K562 (cell line): Measurements from ENCODE around the gene SLC9A3. TPM values are rescaled to one million over a fixed set of nuclear protein-coding genes. Genes with fewer than 3 reads are reported as not detected.

ENCODE experiments used
- ATAC-seq: fragments of 200-7000 bp; cut with Tn5 transposase; 3 replicates; pipeline ENCODE4 v1.9.1; 2020; ENCODE audit warnings: moderate library complexity
- BruUV-seq: library from RNA; stranded (reverse); fragments of 400-500 nt; replicated peaks from 2 replicates; lab custom pipeline; 2021; lab: Mats Ljungman, UMichigan
- CTCF ChIA-PET: fragments of 300-600 bp; formaldehyde crosslinking; extraction: SDS; loops from one replicate; lab custom pipeline; 2021; ENCODE audit warnings: low intra/inter-chr PET ratio; lab: Yijun Ruan, JAX
- POLR2A ChIA-PET: fragments of 300-600, 350-650 bp; sonication (Branson Sonifier 250); formaldehyde crosslinking; extraction: SDS; loops from one replicate; lab custom pipeline; 2021; ENCODE audit warnings: antibody characterized with exemption, inconsistent platforms; lab: Yijun Ruan, JAX
- DNase-seq, 4 experiments: peaks; one replicate each; pipeline versions ENCODE4 v3.0.0 to v3.0.0-alpha.2; 2011 to 2018; ENCODE audit warnings: low spot score in 3 of 4, mixed read lengths in 3 of 4; ENCODE audit errors: extremely low read depth in 1 of 4
- FAIRE-seq: peaks from 2 replicates; lab custom pipeline; 2011; peaks lifted over from hg19 to GRCh38; lab: Jason Lieb, UNC
- H2AFZ ChIP-seq: 2 replicates; pipeline ENCODE4 v1.6.0; 2011; ENCODE audit warnings: low read depth, low read length, control low read depth, inconsistent platforms
- H3K27ac ChIP-seq: fragments of 200-600 bp; 3 replicates; pipeline ENCODE4 v1.8.0; 2011; ENCODE audit warnings: low read depth, mild to moderate bottlenecking, control low read depth, inconsistent platforms, low read length, moderate library complexity, mixed read lengths; ENCODE audit errors: extremely low read depth
- H3K27me3 ChIP-seq, 2 experiments: fragments of 300-600 bp in 1 of 2; 2 replicates in 1 of 2; 3 replicates in 1 of 2; pipeline versions ENCODE4 v1.6.0 to v1.8.0; 2011; ENCODE audit warnings: inconsistent platforms in 2 of 2, low read length in 2 of 2, mild to moderate bottlenecking in 1 of 2, mixed read lengths in 1 of 2, moderate library complexity in 1 of 2; ENCODE audit not compliant: control insufficient read depth in 2 of 2, insufficient read depth in 2 of 2
- H3K36me3 ChIP-seq: fragments of 300-600 bp; 3 replicates; pipeline ENCODE4 v1.8.0; 2011; ENCODE audit warnings: mild to moderate bottlenecking, low read length, inconsistent platforms; ENCODE audit not compliant: control insufficient read depth, insufficient read depth
- H3K4me1 ChIP-seq, 2 experiments: fragments of 200-600 bp in 1 of 2; replicated peaks in 1 of 2; 2 replicates in 1 of 2; 3 replicates in 1 of 2; pipeline versions ENCODE4 v1.5.1 to v1.8.0; 2011; ENCODE audit warnings: inconsistent platforms in 2 of 2, low read length in 2 of 2, mild to moderate bottlenecking in 1 of 2, mixed read lengths in 1 of 2, moderate library complexity in 1 of 2; ENCODE audit not compliant: control insufficient read depth in 2 of 2, insufficient read depth in 2 of 2
- H3K4me2 ChIP-seq: 2 replicates; pipeline ENCODE4 v1.6.1; 2011; ENCODE audit warnings: low read length, control low read depth, inconsistent platforms, mixed read lengths; ENCODE audit not compliant: insufficient read depth
- H3K4me3 ChIP-seq: fragments of 200-600 bp; sonication (generic), shearing (Covaris generic); 2 replicates; pipeline ENCODE4 v1.5.1; 2016; ENCODE audit warnings: control low read depth, inconsistent platforms
- H3K79me2 ChIP-seq: fragments of 200-600 bp; 3 replicates; pipeline ENCODE4 v1.8.0; 2011; ENCODE audit warnings: low read length, inconsistent platforms; ENCODE audit not compliant: control insufficient read depth, insufficient read depth
- H3K9ac ChIP-seq, 2 experiments: 2 replicates each; pipeline versions ENCODE4 v1.6.0 to v1.6.1; 2011; ENCODE audit warnings: low read depth in 2 of 2, low read length in 2 of 2, control low read depth in 1 of 2, inconsistent platforms in 1 of 2, mild to moderate bottlenecking in 1 of 2, mixed read lengths in 1 of 2; ENCODE audit not compliant: insufficient read depth in 1 of 2
- H3K9me1 ChIP-seq: one replicate; pipeline ENCODE4 v1.6.0; 2011; ENCODE audit warnings: inconsistent platforms, mild to moderate bottlenecking, low read length, moderate library complexity; ENCODE audit not compliant: control insufficient read depth, insufficient read depth
- H3K9me3 ChIP-seq: replicated peaks from 2 replicates; pipeline ENCODE4 v1.5.1; 2011; ENCODE audit warnings: low read depth, low read length, inconsistent platforms; ENCODE audit not compliant: control insufficient read depth, insufficient read depth
- H4K20me1 ChIP-seq: replicated peaks from 2 replicates; pipeline ENCODE4 v1.6.1; 2011; ENCODE audit warnings: low read length, inconsistent platforms, mixed read lengths; ENCODE audit not compliant: control insufficient read depth, insufficient read depth
- ATF3 ChIP-seq, 2 experiments: fragments of 450-650 bp in 1 of 2; sonication (generic) in 1 of 2; formaldehyde crosslinking in 1 of 2; IDR thresholded peaks in 1 of 2; conservative IDR thresholded peaks in 1 of 2; 2 replicates each; pipeline versions ENCODE4 v1.6.1 to v1.8.1; 2016 to 2023; ENCODE audit warnings: mild to moderate bottlenecking in 2 of 2, moderate library complexity in 2 of 2, inconsistent platforms in 1 of 2, missing genetic modification reagents in 1 of 2
- E2F3 ChIP-seq: fragments of 250-450 bp; sonication (Bioruptor Pico); IDR thresholded peaks from 2 replicates; pipeline ENCODE4 v1.4.0; 2020; ENCODE audit warnings: mild to moderate bottlenecking
- SRSF3 ChIP-seq: fragments of 200-400 bp; formaldehyde crosslinking; IDR thresholded peaks from 2 replicates; pipeline ENCODE4 v1.6.1; 2016; ENCODE audit warnings: mild to moderate bottlenecking, low read length, moderate library complexity; ENCODE audit not compliant: insufficient read depth
- THRAP3 ChIP-seq: fragments of 450-650 bp; IDR thresholded peaks from 2 replicates; pipeline ENCODE4 v1.6.1; 2016; ENCODE audit warnings: mild to moderate bottlenecking, inconsistent platforms, borderline replicate concordance
- ZNF143 ChIP-seq: sonication (generic); formaldehyde crosslinking; IDR thresholded peaks from 2 replicates; pipeline ENCODE4 v1.9.0; 2022; ENCODE audit warnings: mild to moderate bottlenecking, missing genetic modification reagents
- ZNF3 ChIP-seq: fragments of 250-450 bp; sonication (Bioruptor Pico); IDR thresholded peaks from 2 replicates; pipeline ENCODE4 v1.5.0; 2021; ENCODE audit warnings: mild to moderate bottlenecking, moderate library complexity
- WGBS: fragments of 100-300 bp; shearing (Covaris generic); methylation state at CpG from one replicate; pipeline ENCODE4 v1.1.6; 2016; ENCODE audit warnings: low coverage, mixed read lengths; ENCODE audit not compliant: insufficient coverage; ENCODE audit errors: missing lambda C conversion rate; 5-methylcytosine and 5-hydroxymethylcytosine counted together
- in situ Hi-C: fragments of 300-500 bp; cut with MboI; formaldehyde crosslinking; loops from 4 replicates; pipeline ENCODE4 v1.15.0; 2018; ENCODE audit warnings: inconsistent platforms, mixed read lengths
- intact Hi-C: fragments of 100-400 bp; cut with micrococcal nuclease; formaldehyde crosslinking; loops from 2 replicates; pipeline ENCODE4 v1.14.2; 2022
- polyA plus RNA-seq, 8 experiments: library from polyadenylated mRNA; depleted of rRNA in 4 of 8; stranded (reverse) in 5 of 8; unstranded in 3 of 8; fragments of >200 nt; fragmentation: Nextera tagmentation in 2 of 8; fragmentation: Illumina TruSeq in 1 of 8; extraction: Ambion mirVana in 2 of 8; extraction: Trizol in 1 of 8; gene quantifications; 2 replicates each; pipeline versions ENCODE4 v1.2.1 to v1.2.3, GENCODE V29; 2011 to 2014; ENCODE audit warnings: inconsistent platforms in 1 of 8, missing spikeins in 1 of 8
- total RNA-seq, 7 experiments: library from RNA; depleted of rRNA in 6 of 7; stranded (reverse); fragments of >200 nt in 6 of 7; fragmentation: Illumina TruSeq in 2 of 7; extraction: Trizol in 2 of 7; gene quantifications; 2 replicates each; pipeline versions ENCODE4 v1.2.1 to v1.2.3, GENCODE V29; 2011 to 2021; ENCODE audit warnings: low replicate concordance in 1 of 7
- TF ChIP-seq, protein P1 (sequence below), 2 experiments: fragments of 450-650 bp; formaldehyde crosslinking in 1 of 2; IDR thresholded peaks; 2 replicates each; pipeline versions ENCODE4 v1.4.0 to v1.6.1; 2014 to 2020; ENCODE audit warnings: mild to moderate bottlenecking in 2 of 2, borderline replicate concordance in 1 of 2, low read depth in 1 of 2

Gene SLC9A3
- total and polyA plus RNA-seq, 9 of the 15 experiments (the other 6 are each of a cell fraction or from before 2014, with no cell fraction given), result 1.5 to 5.8 (median 3.7) TPM; not detected in 2

GRCh38 chr5:501105-501830 is 23.0 kb downstream of the SLC9A3 start:
- POLR2A ChIA-PET, result interaction anchor here (0.7 kb wide), 1 partner anchor 425 kb away, joined by 3 read pairs; no protein-coding TSS in a partner anchor
- TF ChIP-seq E2F3 (CRISPR knock-in tag) (no peak), ZNF3 (CRISPR knock-in tag) (no peak), ATF3 (IDR thresholded peaks at IDR 0.05) (no peak), ATF3 (CRISPR knock-in tag; conservative IDR thresholded peaks at IDR 0.05) (no peak), SRSF3 (no peak), ZNF143 (CRISPR knock-in tag) (no peak), THRAP3 (no peak)
- TF ChIP-seq, protein P1, sequence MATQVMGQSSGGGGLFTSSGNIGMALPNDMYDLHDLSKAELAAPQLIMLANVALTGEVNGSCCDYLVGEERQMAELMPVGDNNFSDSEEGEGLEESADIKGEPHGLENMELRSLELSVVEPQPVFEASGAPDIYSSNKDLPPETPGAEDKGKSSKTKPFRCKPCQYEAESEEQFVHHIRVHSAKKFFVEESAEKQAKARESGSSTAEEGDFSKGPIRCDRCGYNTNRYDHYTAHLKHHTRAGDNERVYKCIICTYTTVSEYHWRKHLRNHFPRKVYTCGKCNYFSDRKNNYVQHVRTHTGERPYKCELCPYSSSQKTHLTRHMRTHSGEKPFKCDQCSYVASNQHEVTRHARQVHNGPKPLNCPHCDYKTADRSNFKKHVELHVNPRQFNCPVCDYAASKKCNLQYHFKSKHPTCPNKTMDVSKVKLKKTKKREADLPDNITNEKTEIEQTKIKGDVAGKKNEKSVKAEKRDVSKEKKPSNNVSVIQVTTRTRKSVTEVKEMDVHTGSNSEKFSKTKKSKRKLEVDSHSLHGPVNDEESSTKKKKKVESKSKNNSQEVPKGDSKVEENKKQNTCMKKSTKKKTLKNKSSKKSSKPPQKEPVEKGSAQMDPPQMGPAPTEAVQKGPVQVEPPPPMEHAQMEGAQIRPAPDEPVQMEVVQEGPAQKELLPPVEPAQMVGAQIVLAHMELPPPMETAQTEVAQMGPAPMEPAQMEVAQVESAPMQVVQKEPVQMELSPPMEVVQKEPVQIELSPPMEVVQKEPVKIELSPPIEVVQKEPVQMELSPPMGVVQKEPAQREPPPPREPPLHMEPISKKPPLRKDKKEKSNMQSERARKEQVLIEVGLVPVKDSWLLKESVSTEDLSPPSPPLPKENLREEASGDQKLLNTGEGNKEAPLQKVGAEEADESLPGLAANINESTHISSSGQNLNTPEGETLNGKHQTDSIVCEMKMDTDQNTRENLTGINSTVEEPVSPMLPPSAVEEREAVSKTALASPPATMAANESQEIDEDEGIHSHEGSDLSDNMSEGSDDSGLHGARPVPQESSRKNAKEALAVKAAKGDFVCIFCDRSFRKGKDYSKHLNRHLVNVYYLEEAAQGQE (IDR thresholded peaks at IDR 0.05; ENCODE audit: borderline replicate concordance), result no peak
- TF ChIP-seq, protein P1 (CRISPR knock-in tag; IDR thresholded peaks at IDR 0.05; ENCODE audit: low read depth), result no peak

More at GRCh38 chr5:501105-501830, 23.0 kb downstream of the SLC9A3 start:
- FAIRE-seq, result no peak
- peaks cover 11% of the 10 kb centered on the region for H4K20me1 ChIP-seq
- H3K4me2 ChIP-seq, result no peak overlapping the region
- no peak overlapping the region for H2AFZ ChIP-seq
- WGBS, result 18% methylated on average over 41 of the region's 41 CpGs
- DNase-seq, result no peak
- CTCF ChIA-PET, result no interaction called here
- no peaks in the 10 kb centered on the region for H3K9me3 ChIP-seq
- H3K9ac ChIP-seq, result no peak overlapping the region
- in situ Hi-C loops, result no loop called here
- ATAC-seq, result no peak
- no TSS peak for BruUV-seq
- no peak overlapping the region for H3K27ac ChIP-seq
- intact Hi-C loops, result no loop called here
- H3K4me1 ChIP-seq, result peaks cover 0 to 48% of the 10 kb centered on the region in 2 experiments; a peak in 3 of 5 replicates
- H3K9me1 ChIP-seq, result peaks cover 3% of the 10 kb centered on the region
- no peaks in the 10 kb centered on the region for H3K79me2 ChIP-seq
- H3K36me3 ChIP-seq, result no peaks in the 10 kb centered on the region
- H3K4me3 ChIP-seq, result no peak overlapping the region
- peaks cover 71 to 89% of the 10 kb centered on the region in 2 experiments for H3K27me3 ChIP-seq
